ENCODE data around the gene SNX5. TPM values are rescaled to one million over a fixed set of nuclear protein-coding genes. Genes with fewer than 3 reads are reported as not detected.

The SNX5 gene
- total RNA-seq, 1 donor from 2014 or later = 102 TPM

- Histone ChIP-seq H3K36me3 (peaks cover 100% of the 10 kb centered on the region), H3K9me3 (no peaks in the 10 kb centered on the region), H3K4me3 (no peak overlapping the region), H3K4me1 (peaks cover 11% of the 10 kb centered on the region), H3K27me3 (ENCODE audit: low read depth) (no peaks in the 10 kb centered on the region), H3K27ac (no peak overlapping the region)
- no peak for DNase-seq
- ATAC-seq = no peak
- TF ChIP-seq, protein P1, sequence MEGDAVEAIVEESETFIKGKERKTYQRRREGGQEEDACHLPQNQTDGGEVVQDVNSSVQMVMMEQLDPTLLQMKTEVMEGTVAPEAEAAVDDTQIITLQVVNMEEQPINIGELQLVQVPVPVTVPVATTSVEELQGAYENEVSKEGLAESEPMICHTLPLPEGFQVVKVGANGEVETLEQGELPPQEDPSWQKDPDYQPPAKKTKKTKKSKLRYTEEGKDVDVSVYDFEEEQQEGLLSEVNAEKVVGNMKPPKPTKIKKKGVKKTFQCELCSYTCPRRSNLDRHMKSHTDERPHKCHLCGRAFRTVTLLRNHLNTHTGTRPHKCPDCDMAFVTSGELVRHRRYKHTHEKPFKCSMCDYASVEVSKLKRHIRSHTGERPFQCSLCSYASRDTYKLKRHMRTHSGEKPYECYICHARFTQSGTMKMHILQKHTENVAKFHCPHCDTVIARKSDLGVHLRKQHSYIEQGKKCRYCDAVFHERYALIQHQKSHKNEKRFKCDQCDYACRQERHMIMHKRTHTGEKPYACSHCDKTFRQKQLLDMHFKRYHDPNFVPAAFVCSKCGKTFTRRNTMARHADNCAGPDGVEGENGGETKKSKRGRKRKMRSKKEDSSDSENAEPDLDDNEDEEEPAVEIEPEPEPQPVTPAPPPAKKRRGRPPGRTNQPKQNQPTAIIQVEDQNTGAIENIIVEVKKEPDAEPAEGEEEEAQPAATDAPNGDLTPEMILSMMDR (IDR thresholded peaks at IDR 0.05) = no peak
- intact Hi-C loops (cut with DNase I) = no loop called here
These were observed 21.8 kb downstream of the SNX5 start for GRCh38 chr20:17946572-17947473.

GRCh38 chr20:17946040-17946439, 22.6 kb downstream of the SNX5 start:
- TF ChIP-seq, protein P1 (IDR thresholded peaks at IDR 0.05) = no peak
- Histone ChIP-seq H3K4me1 (peaks cover 11% of the 10 kb centered on the region), H3K36me3 (peaks cover 100% of the 10 kb centered on the region), H3K4me3 (no peak overlapping the region), H3K27ac (no peak overlapping the region), H3K9me3 (no peaks in the 10 kb centered on the region), H3K27me3 (ENCODE audit: low read depth) (no peaks in the 10 kb centered on the region)
- DNase-seq = no peak
- no peak for ATAC-seq
- intact Hi-C loops (cut with DNase I) = no loop called here

- TF ChIP-seq, protein P1 (IDR thresholded peaks at IDR 0.05) = no peak
- ATAC-seq = no peak
- no peaks in the 10 kb centered on the region for H3K9me3 ChIP-seq
- intact Hi-C loops (cut with DNase I) = no loop called here
- H3K4me3 ChIP-seq = no peak overlapping the region
- peaks cover 97% of the 10 kb centered on the region for H3K36me3 ChIP-seq
- H3K4me1 ChIP-seq = peaks cover 12% of the 10 kb centered on the region
- H3K27me3 ChIP-seq (ENCODE audit: low read depth) = no peaks in the 10 kb centered on the region
- DNase-seq = no peak
- no peak overlapping the region for H3K27ac ChIP-seq
These were observed 23.6 kb downstream of the SNX5 start for GRCh38 chr20:17944854-17945474.

GRCh38 chr20:17943343-17943742, 25.3 kb downstream of the SNX5 start:
- ATAC-seq (no peak), DNase-seq (no peak)
- Histone ChIP-seq H3K4me3 (no peak overlapping the region), H3K27me3 (ENCODE audit: low read depth) (no peaks in the 10 kb centered on the region), H3K9me3 (no peaks in the 10 kb centered on the region), H3K4me1 (peaks cover 28% of the 10 kb centered on the region), H3K36me3 (peaks cover 81% of the 10 kb centered on the region), H3K27ac (no peak overlapping the region)
- TF ChIP-seq, protein P1 (IDR thresholded peaks at IDR 0.05) = no peak
- intact Hi-C loops (cut with DNase I) = no loop called here

DNA sequence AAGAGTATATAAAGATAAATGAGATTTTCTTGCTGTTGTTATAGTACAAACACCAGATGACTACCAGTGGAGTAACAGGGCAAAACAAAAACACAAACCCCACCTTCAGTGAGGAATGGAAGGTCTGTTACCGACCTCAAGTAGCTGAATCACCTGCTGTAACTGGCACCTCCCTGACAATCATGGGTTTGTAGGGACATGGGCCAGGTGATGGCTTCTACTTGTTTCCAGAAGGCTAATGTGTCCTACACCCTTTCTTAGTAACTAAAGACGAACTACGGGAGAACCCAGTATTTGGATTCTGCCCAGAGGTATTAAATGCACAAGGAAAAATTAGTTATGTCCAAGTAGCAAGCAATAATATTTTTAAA, 26.8 kb downstream of the SNX5 start:
- H3K36me3 ChIP-seq = peaks cover 66% of the 10 kb centered on the region
- peaks cover 40% of the 10 kb centered on the region for H3K4me1 ChIP-seq
- TF ChIP-seq, protein P1 (IDR thresholded peaks at IDR 0.05) = no peak
- H3K4me3 ChIP-seq = no peak overlapping the region
- no peak overlapping the region for H3K27ac ChIP-seq
- no peak for ATAC-seq
- no peak for DNase-seq
- intact Hi-C loops (cut with DNase I) = no loop called here
- H3K27me3 ChIP-seq (ENCODE audit: low read depth) = no peaks in the 10 kb centered on the region
- no peaks in the 10 kb centered on the region for H3K9me3 ChIP-seq
